OCI-LY3 (cell line): ENCODE results near the gene VLDLR.

Experiments used
- H2AFZ ChIP-seq: fragments of 200-600, 300-600 bp; shearing (Covaris generic); 2 replicates; pipeline ENCODE4 v1.6.0; 2014; ENCODE audit warnings: antibody characterized with exemption, low read depth, low read length
- H3K27ac ChIP-seq: fragments of 200-600, 300-600 bp; sonication (generic); 2 replicates; pipeline ENCODE4 v1.5.1; 2014; ENCODE audit warnings: mild to moderate bottlenecking, low read length, moderate library complexity, mixed read lengths
- H3K27me3 ChIP-seq: fragments of 200-600, 300-600 bp; sonication (generic); 2 replicates; pipeline ENCODE4 v1.6.1; 2014; ENCODE audit warnings: low read depth, low read length, mixed read lengths
- H3K36me3 ChIP-seq: fragments of 200-600, 300-600 bp; sonication (generic); replicated peaks from 2 replicates; pipeline ENCODE3; 2014; ENCODE audit warnings: low read depth, low read length, mixed read lengths
- H3K4me1 ChIP-seq: fragments of 300-600, 200-600 bp; sonication (generic); 2 replicates; pipeline ENCODE4 v1.6.1; 2014; ENCODE audit warnings: low read length, mixed read lengths
- H3K4me2 ChIP-seq: fragments of 200-600, 300-600 bp; sonication (generic); 2 replicates; pipeline ENCODE4 v1.6.1; 2014; ENCODE audit warnings: low read length, mixed read lengths
- H3K4me3 ChIP-seq: fragments of 300-600, 200-600 bp; sonication (generic); 2 replicates; pipeline ENCODE4 v1.5.1; 2014; ENCODE audit warnings: antibody characterized with exemption, mild to moderate bottlenecking, low read length, moderate library complexity
- H3K79me2 ChIP-seq: fragments of 300-600, 200-600 bp; shearing (Covaris generic); 2 replicates; pipeline ENCODE4 v1.6.1; 2014; ENCODE audit warnings: mild to moderate bottlenecking, low read length, mixed read lengths
- H3K9ac ChIP-seq: fragments of 300-600, 200-600 bp; shearing (Covaris generic); 2 replicates; pipeline ENCODE4 v1.6.0; 2014; ENCODE audit warnings: mild to moderate bottlenecking, low read length, moderate library complexity
- H3K9me3 ChIP-seq: fragments of 200-600, 300-600 bp; shearing (Covaris generic); 2 replicates; pipeline ENCODE4 v1.6.1; 2014; ENCODE audit warnings: low read length, mixed read lengths; ENCODE audit not compliant: insufficient read depth
- H4K20me1 ChIP-seq: fragments of 200-600, 300-600 bp; sonication (generic); 2 replicates; pipeline ENCODE4 v1.6.1; 2016; ENCODE audit warnings: low read length, mixed read lengths; ENCODE audit not compliant: insufficient read depth
- EZH2phosphoT487 ChIP-seq: fragments of 200-600 bp; shearing (Covaris generic); IDR thresholded peaks from 2 replicates; pipeline ENCODE4 v1.6.1; 2018; ENCODE audit warnings: antibody characterized with exemption, mixed run types, low read depth
- TF ChIP-seq, protein P1 (sequence below): fragments of 200-600, 300-600 bp; sonication (generic); IDR thresholded peaks from 2 replicates; pipeline ENCODE4 v1.5.1; 2014; ENCODE audit warnings: antibody characterized with exemption, low read length, low read depth

The VLDLR gene

DNA sequence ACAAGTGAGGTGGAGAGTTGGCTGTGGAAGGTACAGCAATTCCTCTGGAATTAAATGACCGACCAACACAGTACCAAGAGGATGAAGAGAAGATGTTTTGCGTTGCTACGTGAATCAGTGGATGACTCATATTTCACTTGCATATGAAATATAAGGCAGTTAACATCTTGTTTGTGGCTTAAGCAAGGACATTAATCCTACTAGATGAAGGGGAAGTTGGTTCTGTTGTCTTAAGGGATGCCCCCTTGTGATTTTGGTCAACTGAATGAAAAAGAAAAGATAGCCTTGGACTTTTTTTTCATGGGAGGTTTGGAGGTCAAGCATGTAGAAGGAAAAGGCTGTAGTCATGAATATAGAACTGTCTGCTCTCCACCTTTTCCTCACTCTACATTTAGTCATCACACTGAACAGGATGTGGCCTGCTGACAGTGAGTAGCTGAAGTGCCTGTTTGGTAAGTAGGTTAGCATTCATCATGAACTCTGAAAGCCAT, 33.9 kb downstream of the VLDLR start:
- Histone ChIP-seq H3K9me3 (no peaks in the 10 kb centered on the region), H4K20me1 (no peaks in the 10 kb centered on the region), H3K9ac (no peak overlapping the region), H2AFZ (no peak overlapping the region), H3K36me3 (peaks cover 16% of the 10 kb centered on the region), H3K27me3 (no peaks in the 10 kb centered on the region), H3K4me1 (peaks cover 10% of the 10 kb centered on the region), H3K27ac (no peak overlapping the region), H3K4me2 (no peak overlapping the region), H3K4me3 (no peak overlapping the region), H3K79me2 (no peaks in the 10 kb centered on the region)
- TF ChIP-seq, protein P1, sequence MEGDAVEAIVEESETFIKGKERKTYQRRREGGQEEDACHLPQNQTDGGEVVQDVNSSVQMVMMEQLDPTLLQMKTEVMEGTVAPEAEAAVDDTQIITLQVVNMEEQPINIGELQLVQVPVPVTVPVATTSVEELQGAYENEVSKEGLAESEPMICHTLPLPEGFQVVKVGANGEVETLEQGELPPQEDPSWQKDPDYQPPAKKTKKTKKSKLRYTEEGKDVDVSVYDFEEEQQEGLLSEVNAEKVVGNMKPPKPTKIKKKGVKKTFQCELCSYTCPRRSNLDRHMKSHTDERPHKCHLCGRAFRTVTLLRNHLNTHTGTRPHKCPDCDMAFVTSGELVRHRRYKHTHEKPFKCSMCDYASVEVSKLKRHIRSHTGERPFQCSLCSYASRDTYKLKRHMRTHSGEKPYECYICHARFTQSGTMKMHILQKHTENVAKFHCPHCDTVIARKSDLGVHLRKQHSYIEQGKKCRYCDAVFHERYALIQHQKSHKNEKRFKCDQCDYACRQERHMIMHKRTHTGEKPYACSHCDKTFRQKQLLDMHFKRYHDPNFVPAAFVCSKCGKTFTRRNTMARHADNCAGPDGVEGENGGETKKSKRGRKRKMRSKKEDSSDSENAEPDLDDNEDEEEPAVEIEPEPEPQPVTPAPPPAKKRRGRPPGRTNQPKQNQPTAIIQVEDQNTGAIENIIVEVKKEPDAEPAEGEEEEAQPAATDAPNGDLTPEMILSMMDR = no peak
- TF ChIP-seq EZH2phosphoT487 = no peak

DNA sequence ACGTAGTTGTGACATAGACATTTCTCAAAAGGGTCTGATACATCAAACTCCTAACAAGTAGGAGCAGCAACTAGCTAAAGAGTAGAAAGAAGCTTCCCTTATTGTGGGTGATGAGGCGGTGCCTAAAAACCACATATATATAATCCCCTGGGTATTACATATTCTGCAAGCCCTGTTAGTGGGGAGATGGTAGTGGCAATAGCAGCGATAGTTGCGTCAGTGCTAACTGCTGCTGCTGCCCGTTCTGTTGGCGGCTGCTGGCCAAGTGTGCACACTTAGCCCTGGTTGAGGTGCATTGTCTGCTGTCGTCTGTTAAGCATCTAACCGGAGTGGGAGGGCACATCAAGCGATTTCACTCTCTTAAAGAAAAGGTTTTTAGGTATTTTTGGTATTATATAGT, 35.8 kb downstream of the VLDLR start:
- H3K79me2 ChIP-seq = no peaks in the 10 kb centered on the region
- H3K4me1 ChIP-seq = peaks cover 10% of the 10 kb centered on the region
- no peaks in the 10 kb centered on the region for H4K20me1 ChIP-seq
- H3K27ac ChIP-seq = no peak overlapping the region
- H3K9me3 ChIP-seq = no peaks in the 10 kb centered on the region
- H3K9ac ChIP-seq = no peak overlapping the region
- no peak overlapping the region for H2AFZ ChIP-seq
- H3K27me3 ChIP-seq = no peaks in the 10 kb centered on the region
- no peak overlapping the region for H3K4me3 ChIP-seq
- TF ChIP-seq, protein P1 = no peak
- TF ChIP-seq EZH2phosphoT487 = no peak
- peak overlapping the region; percentile 15 for H3K4me2 ChIP-seq
- peaks cover 13% of the 10 kb centered on the region for H3K36me3 ChIP-seq

DNA sequence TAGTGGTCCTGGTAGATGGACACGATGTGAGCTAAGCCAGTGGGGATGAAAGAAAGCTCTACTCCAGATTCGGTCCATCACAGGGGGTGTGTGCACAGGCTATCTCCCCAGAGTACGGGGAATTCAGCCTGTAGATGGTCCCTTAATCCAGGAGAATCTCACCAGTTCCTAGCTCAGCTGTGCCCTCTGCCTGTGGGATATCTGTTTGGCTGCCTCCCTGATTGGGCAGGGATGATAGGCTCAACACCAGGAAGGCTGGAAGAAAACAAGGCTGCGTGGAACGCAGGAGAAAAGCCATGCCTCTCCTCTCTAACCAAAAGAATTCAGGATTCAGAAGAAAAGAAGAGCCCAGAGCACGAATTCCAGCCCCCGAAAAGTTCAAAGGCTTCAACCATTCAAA, 40.9 kb downstream of the VLDLR start:
- Histone ChIP-seq H3K79me2 (no peaks in the 10 kb centered on the region), H3K9me3 (no peaks in the 10 kb centered on the region), H3K4me1 (peaks cover 3% of the 10 kb centered on the region)

DNA sequence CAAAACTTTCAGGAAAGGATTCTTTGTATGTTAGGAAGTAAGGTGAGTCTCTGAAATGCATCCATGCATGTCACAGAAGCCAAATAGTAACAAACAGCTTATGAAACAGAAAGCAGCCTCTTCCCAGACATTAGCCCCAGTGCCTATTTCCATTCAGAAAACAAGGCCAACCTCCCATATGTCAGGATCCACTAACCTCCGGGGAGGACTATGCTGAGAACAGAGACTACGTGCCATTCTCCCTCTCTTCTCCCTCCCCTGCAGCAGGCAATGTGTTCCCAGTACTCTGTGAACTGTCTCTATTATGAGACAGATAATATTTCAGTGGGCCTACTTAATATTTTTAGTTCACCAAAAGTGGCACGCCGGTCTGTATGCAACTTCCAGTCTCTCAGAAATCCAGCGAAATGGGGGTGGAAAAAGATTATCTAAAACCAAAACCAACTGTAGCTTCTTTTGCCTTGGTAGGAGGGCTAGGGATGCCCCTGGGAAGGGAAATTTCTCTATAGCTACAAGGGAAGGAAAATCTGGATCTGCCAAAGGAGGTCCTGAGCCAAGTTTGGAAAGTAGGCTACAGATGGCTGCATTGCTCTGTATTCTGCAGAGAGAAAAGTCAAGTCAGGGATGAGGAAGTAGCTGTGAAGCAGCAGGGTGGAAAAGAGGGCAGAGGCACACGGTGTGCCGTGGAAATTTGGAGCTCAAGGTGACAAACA, 42.0 kb downstream of the VLDLR start:
- Histone ChIP-seq H3K9me3 (no peaks in the 10 kb centered on the region), H3K36me3 (no peaks in the 10 kb centered on the region), H3K4me3 (no peak overlapping the region), H4K20me1 (no peaks in the 10 kb centered on the region), H2AFZ (no peak overlapping the region), H3K79me2 (no peaks in the 10 kb centered on the region), H3K4me1 (no peaks in the 10 kb centered on the region), H3K9ac (no peak overlapping the region), H3K27ac (no peak overlapping the region), H3K4me2 (no peak overlapping the region), H3K27me3 (no peaks in the 10 kb centered on the region)
- TF ChIP-seq, protein P1 = no peak
- TF ChIP-seq EZH2phosphoT487 = no peak

More for the DNA sequence above, 40.9 kb downstream of the VLDLR start:
- Histone ChIP-seq H3K4me2 (no peak overlapping the region), H2AFZ (no peak overlapping the region), H3K9ac (no peak overlapping the region), H3K27ac (no peak overlapping the region), H3K4me3 (no peak overlapping the region), H4K20me1 (no peaks in the 10 kb centered on the region), H3K36me3 (no peaks in the 10 kb centered on the region), H3K27me3 (no peaks in the 10 kb centered on the region)
- TF ChIP-seq, protein P1 = no peak
- no peak for TF ChIP-seq EZH2phosphoT487
